HG02973 (cell line): Measurements from ENCODE around the gene CHMP4A.

ENCODE experiments used
- ATAC-seq: cut with Tn5 transposase; IDR thresholded peaks from one replicate; pipeline ENCODE4 v1.9.1; 2021; ENCODE audit warnings: moderate library complexity; ENCODE audit not compliant: unreplicated experiment

Gene CHMP4A

DNA sequence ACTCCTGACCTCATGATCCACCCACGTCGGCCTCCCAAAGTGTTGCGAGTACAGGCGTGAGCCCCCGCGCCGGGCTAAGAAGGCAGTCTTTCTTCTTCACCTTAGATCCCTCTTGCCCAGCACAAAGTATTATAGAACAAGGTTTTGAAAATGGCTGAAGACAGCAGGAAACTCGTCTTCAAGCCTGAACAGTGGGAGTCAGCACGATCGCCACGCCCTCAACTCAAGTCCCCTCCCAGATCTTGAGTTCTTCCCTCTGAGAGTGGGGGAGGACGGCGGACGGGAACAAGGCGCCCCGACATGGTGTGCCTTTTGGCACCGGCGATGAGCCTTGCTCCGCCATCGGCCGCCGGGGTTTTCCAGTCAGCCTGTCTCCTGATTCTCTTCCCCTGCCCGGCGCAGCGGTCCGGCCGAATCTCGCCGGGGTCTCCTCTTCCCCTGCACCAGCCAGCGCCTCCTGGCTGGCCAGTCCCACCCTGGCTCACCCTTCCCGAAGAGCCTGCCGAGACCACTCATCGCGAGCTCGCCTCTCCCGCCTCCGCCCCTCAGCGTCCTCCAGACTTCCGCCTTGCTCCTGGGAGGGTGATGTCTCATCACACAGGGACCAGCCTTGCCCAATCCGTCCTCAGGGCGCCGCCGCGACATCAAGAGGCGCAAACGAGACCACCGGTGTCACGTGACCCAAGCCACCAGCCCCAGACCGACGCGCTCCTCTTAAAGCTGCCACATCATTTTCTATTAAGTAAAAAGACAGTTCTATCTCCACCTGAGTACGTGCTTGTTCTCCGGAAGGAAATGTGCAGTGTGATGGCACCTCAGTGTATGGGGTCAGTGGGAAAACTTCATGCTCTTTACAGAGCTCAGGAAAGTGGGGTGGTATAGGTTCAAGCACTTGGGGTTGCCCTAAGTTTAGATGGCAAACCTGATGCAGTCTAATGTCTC lies at the start of gene CHMP4A:
CHMP4A (minus strand) TSS at position 565 of the 942 bp plus-strand sequence; CDS start at position 516, 49 bp downstream.
- ATAC-seq = peak; percentile 76

DNA sequence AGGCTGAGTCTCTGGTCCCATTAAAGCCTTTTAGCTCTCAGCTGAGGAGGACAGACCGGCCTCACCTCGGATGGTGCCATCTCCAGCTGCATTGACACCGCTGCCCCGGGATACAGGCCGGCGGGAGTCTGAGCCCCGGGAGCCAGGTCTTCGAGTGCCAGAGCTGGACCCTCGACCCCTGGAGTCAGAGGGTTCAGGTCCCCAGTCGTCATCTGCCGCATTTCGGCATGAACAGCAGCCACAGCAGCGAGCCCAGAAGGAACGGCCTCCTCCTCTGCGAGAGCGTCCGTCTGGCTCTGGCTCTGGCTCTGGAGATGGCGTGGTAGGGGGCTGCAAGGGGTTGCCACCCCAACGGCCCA lies 48.7 kb upstream of the CHMP4A start:
- no peak for ATAC-seq

DNA sequence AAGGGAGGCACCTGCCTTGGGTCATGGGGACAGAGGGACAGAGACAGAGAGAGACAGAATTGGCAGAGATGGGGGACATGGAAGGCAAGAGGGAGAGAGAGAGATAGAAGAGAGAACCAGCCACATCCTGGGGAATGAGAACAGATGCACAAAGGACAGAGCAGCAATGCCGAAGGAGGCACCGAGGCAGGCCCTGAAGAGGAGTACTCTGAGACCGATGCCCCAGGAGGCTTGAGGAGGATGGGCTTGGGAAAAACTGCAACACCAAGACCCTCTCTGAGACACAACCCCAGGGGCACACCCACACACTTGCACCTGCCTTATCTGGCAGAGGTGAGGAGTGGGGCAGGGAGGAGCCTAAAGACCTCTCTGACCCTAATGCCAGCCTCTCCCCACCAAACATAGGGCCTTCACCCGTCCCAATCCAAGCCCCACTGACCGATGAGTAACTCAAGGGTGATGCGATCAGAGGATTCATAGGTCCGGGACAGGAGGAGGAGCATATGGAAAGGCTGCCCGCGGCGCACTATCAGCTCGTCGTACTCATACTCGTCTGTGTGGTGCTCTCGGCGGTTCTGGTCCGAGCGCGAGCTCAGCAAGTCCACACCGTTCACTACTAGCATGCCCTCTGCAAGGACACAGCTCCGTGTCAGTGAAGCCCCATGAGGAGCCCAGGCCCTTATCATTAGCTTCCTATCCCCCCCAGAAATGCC lies 48.1 kb upstream of the CHMP4A start:
- no peak for ATAC-seq

- no peak for ATAC-seq
Measured at GRCh38 chr14:24260780-24261157, 47.5 kb upstream of the CHMP4A start.

- no peak for ATAC-seq
Measured at GRCh38 chr14:24260026-24260779, 46.9 kb upstream of the CHMP4A start.

- ATAC-seq = no peak
Measured at GRCh38 chr14:24259282-24260025, 46.2 kb upstream of the CHMP4A start.

DNA sequence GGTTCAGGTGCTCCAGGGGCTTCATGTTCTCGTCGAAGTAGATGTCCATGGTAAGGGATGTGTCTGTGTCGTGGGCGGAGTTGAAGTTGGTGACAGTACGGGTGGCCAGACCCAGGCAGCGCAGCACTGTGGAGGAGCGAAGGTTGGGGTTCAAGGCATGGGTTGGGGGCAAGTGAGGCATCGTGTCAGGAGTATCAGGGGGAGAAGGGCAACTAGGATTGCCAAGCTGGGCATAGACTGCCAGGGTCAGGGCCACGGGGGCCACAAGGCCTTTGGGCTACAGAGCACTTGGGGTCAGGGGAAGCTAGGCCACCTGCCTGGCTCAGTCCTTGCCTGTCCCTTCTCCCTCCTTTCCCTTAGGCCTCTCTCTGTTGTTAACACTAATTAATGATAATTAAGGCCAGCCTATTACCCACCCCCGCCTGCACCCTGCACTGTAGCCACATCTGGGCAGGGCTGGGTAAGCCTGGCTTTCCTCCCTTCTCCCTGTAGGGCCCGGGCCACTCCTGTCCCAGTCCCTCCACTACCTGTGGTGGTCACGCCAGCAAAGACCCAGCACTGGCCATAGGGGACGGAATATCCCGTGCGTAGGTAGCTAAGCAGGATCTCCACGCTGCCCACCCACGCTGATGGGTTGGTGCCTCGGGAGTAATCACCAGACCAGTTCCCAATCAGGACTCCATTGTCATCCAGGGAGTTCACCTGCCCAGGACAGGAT lies 45.4 kb upstream of the CHMP4A start:
- ATAC-seq = no peak

GRCh38 chr14:24258119-24258518 lies 44.8 kb upstream of the CHMP4A start:
- ATAC-seq = no peak

DNA sequence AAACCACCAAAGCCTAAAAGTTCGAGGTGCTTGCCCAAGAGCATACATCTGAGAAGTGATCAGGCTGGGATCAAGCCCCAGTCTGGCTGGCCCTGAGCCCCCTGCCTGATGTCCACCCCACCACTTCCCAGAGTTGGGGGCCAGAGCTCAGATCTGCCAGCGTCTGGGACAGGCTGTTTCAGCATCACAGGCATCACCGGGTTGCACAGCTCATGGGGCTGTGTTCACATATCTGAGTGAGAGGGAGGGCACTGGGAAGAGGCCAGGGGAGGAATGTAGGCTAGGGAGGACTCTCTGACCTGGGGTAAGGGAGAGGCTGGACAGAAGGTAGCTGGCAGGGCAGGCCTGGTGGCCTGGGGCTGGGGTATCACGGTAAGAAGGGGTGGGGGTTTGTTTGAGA lies 43.7 kb upstream of the CHMP4A start:
- no peak for ATAC-seq

DNA sequence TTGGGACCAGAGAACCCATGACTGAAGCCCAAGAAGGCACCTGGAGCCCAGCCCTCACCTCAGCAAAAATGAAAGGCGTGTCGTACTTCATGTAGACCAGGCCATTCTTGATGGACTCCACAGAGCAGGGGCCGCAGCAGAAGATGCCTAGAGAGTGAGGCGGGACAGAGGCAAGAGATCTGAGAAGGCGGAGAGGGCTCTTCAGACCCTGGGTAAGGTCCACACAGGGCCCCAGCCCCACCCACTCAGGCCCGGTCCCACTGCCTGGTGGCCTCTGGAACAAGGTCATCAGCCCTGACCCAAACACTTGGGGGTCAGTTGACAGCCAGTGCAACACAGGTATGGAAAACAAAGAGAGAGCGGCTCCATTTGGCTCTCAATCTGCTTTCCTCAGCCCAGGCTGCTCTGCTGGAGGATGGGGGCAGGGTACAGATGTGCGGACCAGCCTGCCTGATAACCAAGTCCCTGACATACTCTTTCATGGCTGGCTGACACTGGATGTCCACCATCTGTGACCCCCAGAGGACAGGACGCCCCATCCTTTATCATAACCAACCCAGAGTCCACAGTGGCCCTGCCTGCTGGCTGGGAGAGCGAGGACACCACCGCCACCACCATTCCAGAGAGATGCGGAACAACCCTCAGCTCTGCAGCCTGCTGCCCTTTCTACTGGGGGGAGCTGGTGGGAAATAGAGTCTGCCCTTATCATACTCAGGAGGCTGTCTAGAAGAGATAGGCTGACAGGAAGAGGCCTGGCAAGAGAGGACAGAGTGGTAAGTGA lies 42.8 kb upstream of the CHMP4A start:
- no peak for ATAC-seq

DNA sequence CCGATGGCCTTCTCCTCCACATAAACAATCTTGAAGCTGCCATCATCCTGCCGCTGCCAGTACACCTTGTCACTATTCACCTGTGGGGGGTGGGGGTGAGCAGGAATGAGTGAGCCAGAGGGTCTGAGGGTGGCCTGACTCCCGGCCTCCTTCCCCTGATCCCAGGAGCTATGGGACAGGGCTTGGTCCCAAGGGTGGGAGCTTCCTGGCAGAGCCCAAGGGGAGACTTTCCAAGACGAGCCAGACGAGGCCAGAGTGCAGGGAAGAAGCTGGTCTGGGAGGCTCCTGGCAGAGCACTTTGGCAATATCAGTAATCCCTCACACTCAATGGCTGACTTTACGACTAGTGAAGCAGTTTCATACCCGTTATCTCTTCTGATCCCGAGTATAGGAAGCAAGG lies 42.1 kb upstream of the CHMP4A start:
- ATAC-seq = no peak

DNA sequence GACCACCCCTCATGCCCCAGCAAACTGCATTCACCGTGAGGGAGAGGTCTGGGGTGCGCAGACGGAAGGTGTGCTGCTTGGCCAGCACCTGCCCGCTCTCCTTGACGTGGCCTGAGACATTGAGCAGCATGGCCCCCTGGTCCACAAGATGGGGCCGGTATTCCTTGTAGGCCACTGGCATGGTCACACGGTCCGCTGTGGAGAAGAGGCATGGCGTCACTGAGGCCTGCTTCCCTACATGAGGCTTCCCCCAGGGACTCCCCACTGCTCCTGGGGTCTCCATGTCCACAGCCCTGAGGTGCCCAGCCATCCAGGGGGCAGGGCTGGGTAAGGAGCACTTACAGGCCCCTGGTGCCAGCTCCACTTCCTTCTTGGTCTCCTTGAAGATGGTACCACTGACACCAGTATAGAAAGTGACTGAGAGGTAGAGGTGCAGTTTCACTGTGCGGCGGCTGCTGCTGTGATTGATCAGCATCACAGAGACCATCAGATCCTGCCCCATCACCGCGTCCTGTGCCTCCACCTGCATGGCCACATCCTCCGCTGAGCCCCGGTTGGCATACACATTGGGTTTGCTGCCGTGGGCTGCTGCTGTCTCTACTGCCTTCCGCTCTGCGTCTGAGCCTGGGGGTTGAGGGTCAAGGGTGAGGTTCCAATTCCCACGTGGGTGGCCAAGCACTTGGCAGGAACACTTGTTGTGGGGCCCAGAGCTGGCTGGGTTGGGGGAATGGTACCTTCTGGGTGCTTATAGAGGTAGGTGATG lies 41.5 kb upstream of the CHMP4A start:
- ATAC-seq = no peak

- ATAC-seq = no peak
Measured at GRCh38 chr14:24253936-24254335, 40.6 kb upstream of the CHMP4A start.

GRCh38 chr14:24252289-24253124 lies 39.2 kb upstream of the CHMP4A start:
- ATAC-seq = no peak

DNA sequence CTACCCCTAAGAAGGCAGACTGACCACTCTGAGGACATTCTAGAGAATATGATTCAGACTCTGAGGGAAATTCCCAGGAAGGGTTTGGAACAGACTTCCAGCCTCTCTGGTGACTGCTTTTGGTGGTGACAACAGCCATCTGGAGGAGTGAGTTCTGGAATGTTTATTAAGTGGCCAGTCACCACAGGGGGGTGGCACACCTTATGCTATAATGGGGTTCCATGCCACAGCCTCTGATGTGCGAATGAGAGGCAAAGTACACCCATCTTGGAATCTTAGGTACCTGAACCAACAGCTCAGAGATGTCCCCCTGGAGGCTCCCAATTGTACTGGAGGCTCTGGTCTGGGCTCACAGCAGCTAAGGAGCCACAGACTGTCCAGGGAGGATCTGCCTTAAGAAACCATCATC lies 38.6 kb upstream of the CHMP4A start:
- ATAC-seq = no peak

- no peak for ATAC-seq
Measured at GRCh38 chr14:24250354-24250753, 37.1 kb upstream of the CHMP4A start.

- no peak for ATAC-seq
Measured at GRCh38 chr14:24249230-24250021, 36.1 kb upstream of the CHMP4A start.
